Adrenal gland (tissue), 12 donors: Measurements from ENCODE around the gene F5. TPM values are rescaled to one million over a fixed set of nuclear protein-coding genes. Genes with fewer than 3 reads are reported as not detected.

Experiments
- DNase-seq, 7 donors: peaks; one replicate each; pipeline ENCODE4 v3.0.0-alpha.2; 2019 to 2020
- H3K27ac ChIP-seq, 5 donors: fragments of 200-600 bp; sonication (generic) in 4 of 5; 1 replicate in 3 of 5; 2 replicates in 2 of 5; pipeline versions ENCODE4 v1.5.1 to v1.8.0; 2016 to 2020; ENCODE audit warnings: mild to moderate bottlenecking in 1 of 5
- H3K27me3 ChIP-seq: fragments of 200-600 bp; 2 replicates; pipeline ENCODE4 v1.8.0; 2021
- H3K36me3 ChIP-seq, 2 donors: fragments of 200-600 bp; replicated peaks in 1 of 2; 1 replicate in 1 of 2; 2 replicates in 1 of 2; pipeline versions ENCODE4 v1.5.1 to v1.8.0; 2018 to 2022
- H3K4me1 ChIP-seq, 2 donors: fragments of 200-600 bp; replicated peaks in 1 of 2; 1 replicate in 1 of 2; 2 replicates in 1 of 2; pipeline versions ENCODE4 v1.5.1 to v1.8.0; 2018 to 2021
- H3K4me3 ChIP-seq, 4 donors: fragments of 200-600 bp; sonication (generic) in 3 of 4; one replicate each; pipeline ENCODE4 v1.5.1; 2016 to 2018
- H3K9me3 ChIP-seq, 3 donors: fragments of 200-600 bp; sonication (generic) in 1 of 3; replicated peaks in 1 of 3; 1 replicate in 2 of 3; 2 replicates in 1 of 3; pipeline versions ENCODE4 v1.5.1 to v1.8.0; 2016 to 2021
- POLR2A ChIP-seq, 2 donors: fragments of 450-650 bp; IDR thresholded peaks; one replicate each; pipeline ENCODE4 v1.6.1; 2017; ENCODE audit warnings: antibody characterized with exemption in 2 of 2, mild to moderate bottlenecking in 2 of 2, moderate library complexity in 1 of 2
- WGBS, 4 donors: extraction: QIAGEN DNeasy Blood & Tissue Kit in 2 of 4; methylation state at CpG; one replicate each; pipeline versions ENCODE4 v1.1.5 to v1.1.7; 2013 to 2017; 5-methylcytosine and 5-hydroxymethylcytosine counted together
- intact Hi-C, 2 donors: fragments of 100-400 bp; cut with DNase I; formaldehyde crosslinking; loops; one replicate each; pipeline versions ENCODE4 v1.14.1 to v1.15.0; 2022 to 2023
- polyA plus RNA-seq, 3 donors: library from polyadenylated mRNA; stranded (reverse); fragments of 200-250 nt in 2 of 3; fragments of 350-450 nt in 1 of 3; fragmentation: Illumina TruSeq in 1 of 3; extraction: RNeasy Lipid Tissue Mini Kit (QIAGEN cat#74804) in 1 of 3; gene quantifications; one replicate each; pipeline ENCODE4 v1.2.3, GENCODE V29; 2013 to 2014
- total RNA-seq, 9 donors: library from RNA; depleted of rRNA in 4 of 9; stranded (reverse); fragments of >200 nt in 4 of 9; fragments of 120-200 nt in 1 of 9; fragmentation: NEBNext Ultra II Directional in 1 of 9; extraction: Animal tissue kit (Norgen Biotek cat#: 25700) in 1 of 9; gene quantifications; one replicate each; pipeline versions ENCODE4 v1.1.0 to v1.2.4, GENCODE V29; 2013 to 2023
- TF ChIP-seq, protein P1 (sequence below), 6 experiments: fragments of 450-650 bp in 4 of 6; fragments of 200-600 bp in 2 of 6; sonication (generic) in 1 of 6; IDR thresholded peaks; 1 replicate in 5 of 6; 2 replicates in 1 of 6; pipeline versions ENCODE4 v1.5.1 to v1.8.0; 2016 to 2021; ENCODE audit warnings: antibody characterized with exemption in 6 of 6, mild to moderate bottlenecking in 2 of 6, moderate library complexity in 1 of 6
- donor health status: healthy with polysubstance abuse.
- donor health status: Bipolar disorder and iron deficiency.
- donor health status: DM: yes; HTN: yes; CAD: no.
- donor health status: DM: no; HTN: no; CAD: no.
- donor health status: DM: no; HTN: no; CAD: no.
- donor health status: DM: yes; HTN: yes; CAD: no.

Gene F5
- total and polyA plus RNA-seq, 12 donors = under 0.01 to 0.88 (median 0.14) TPM; not detected in 4

DNA sequence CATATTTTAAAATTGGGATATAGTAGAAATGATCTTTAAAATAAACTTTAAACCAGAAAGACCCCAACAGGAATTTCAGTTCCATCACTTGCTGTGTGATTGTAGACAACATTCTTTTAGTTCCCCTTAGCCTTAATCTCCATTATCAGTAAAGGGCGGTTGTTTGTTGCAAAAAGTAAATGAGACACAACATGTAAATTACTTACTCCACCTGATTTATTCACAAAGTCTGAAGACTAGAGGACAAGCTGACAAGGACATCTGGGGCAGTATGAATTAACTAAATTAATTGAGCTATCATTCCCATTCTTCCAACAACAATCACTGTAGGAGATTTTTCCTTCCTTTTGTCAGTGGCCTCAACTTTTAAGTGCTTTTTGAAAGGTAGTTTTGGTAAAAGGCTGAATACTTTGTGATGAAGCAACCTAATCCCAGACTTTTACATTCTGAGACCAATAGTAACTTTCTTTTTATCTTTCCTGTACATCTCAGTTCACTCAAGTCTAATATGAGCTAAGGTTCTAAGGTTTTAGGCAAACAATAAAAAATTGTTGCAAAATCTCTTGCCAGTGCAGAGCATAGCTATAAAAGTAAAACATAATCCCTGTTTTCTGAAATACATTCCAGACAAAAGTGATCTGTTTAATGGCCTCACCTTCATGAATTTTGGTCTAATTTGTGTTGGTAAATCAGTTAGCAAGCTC, 106.8 kb downstream of the F5 start:
- WGBS, 4 donors = 45 to 71% (median 57%) methylated on average over 1 of the region's 1 CpG
- no peak overlapping the region for H3K27ac ChIP-seq
- H3K36me3 ChIP-seq = peaks cover 0 to 5% of the 10 kb centered on the region in 2 donors
- intact Hi-C loops = no loop called here
- no peak overlapping the region for H3K4me3 ChIP-seq
- no peak for DNase-seq
- H3K4me1 ChIP-seq = peaks cover 22 to 38% of the 10 kb centered on the region in 2 donors
- TF ChIP-seq POLR2A (IDR thresholded peaks at IDR 0.05) = no peak
- TF ChIP-seq, protein P1, sequence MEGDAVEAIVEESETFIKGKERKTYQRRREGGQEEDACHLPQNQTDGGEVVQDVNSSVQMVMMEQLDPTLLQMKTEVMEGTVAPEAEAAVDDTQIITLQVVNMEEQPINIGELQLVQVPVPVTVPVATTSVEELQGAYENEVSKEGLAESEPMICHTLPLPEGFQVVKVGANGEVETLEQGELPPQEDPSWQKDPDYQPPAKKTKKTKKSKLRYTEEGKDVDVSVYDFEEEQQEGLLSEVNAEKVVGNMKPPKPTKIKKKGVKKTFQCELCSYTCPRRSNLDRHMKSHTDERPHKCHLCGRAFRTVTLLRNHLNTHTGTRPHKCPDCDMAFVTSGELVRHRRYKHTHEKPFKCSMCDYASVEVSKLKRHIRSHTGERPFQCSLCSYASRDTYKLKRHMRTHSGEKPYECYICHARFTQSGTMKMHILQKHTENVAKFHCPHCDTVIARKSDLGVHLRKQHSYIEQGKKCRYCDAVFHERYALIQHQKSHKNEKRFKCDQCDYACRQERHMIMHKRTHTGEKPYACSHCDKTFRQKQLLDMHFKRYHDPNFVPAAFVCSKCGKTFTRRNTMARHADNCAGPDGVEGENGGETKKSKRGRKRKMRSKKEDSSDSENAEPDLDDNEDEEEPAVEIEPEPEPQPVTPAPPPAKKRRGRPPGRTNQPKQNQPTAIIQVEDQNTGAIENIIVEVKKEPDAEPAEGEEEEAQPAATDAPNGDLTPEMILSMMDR (IDR thresholded peaks at IDR 0.05) = no peak
- H3K27me3 ChIP-seq = no peaks in the 10 kb centered on the region
- H3K9me3 ChIP-seq = no peaks in the 10 kb centered on the region

DNA sequence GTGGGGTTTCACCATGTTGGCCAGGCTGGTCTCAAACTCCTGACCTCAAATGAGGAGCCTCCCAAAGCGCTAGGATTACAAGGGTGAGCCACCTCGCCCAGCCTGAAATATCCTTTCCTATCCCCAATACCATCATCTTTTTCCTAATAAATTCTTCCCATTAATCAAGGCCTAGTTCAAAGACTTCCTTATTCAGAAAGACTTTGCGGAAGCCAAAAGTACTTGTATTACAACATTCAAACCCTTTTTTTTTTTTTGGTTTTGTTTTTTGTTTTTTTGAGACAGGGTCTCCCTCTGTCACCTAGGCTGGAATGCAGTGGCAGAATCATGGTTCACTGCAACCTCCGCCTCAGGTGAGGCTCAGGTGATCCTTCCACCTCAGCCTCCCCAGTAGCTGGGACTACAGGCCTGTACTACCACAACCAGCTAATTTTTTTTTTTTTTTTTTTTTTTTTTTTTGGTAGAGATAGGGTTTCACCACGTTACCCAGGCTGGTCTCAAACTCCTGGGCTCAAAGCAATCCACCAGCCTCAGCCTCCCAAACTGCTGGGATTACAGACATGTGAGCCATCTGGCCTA, 108.1 kb downstream of the F5 start:
- no peaks in the 10 kb centered on the region for H3K9me3 ChIP-seq
- peaks cover 18 to 26% of the 10 kb centered on the region in 2 donors for H3K4me1 ChIP-seq
- H3K27me3 ChIP-seq = no peaks in the 10 kb centered on the region
- no peak overlapping the region for H3K27ac ChIP-seq
- intact Hi-C loops = no loop called here
- H3K36me3 ChIP-seq = peaks cover 0 to 5% of the 10 kb centered on the region in 2 donors
- no peak overlapping the region for H3K4me3 ChIP-seq
- 89 to 92% (median 91%) methylated on average over 5 of the region's 5 CpGs for WGBS, 4 donors
- no peak for DNase-seq
- no peak for TF ChIP-seq POLR2A (IDR thresholded peaks at IDR 0.05)
- TF ChIP-seq, protein P1 (IDR thresholded peaks at IDR 0.05) = no peak

DNA sequence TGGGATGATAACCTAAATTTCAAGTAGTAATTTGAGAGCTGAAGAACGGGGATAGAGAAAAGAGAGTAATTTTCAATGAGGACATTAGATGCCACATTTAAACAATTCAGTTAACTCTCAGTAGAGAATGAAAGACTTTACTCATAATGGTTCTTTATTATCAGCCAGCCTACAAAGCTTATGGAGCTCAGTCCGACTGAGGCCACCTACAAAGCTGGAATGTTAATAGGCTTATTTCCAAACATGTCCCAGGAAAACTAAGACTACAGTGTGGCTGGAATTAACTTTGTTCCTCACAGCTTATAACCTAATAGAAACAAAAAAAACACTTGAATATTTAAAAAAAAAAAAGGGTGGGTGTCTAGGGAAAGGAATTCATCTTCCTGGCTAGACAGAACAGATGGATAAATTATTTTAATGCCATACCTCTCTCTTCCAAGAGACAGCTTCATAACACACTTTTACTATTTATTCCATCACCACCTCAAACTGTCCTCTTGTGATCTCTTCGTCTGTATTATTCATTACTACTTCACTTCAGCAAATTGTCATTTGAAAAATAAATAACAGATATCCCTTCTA, 110.4 kb downstream of the F5 start:
- peaks cover 0 to 5% of the 10 kb centered on the region in 2 donors for H3K36me3 ChIP-seq
- 87 to 93% (median 90%) methylated on average over 3 of the region's 3 CpGs for WGBS, 4 donors
- H3K9me3 ChIP-seq = no peaks in the 10 kb centered on the region
- H3K27ac ChIP-seq = no peak overlapping the region
- H3K27me3 ChIP-seq = no peaks in the 10 kb centered on the region
- no peak for DNase-seq
- H3K4me1 ChIP-seq = peaks cover 11 to 21% of the 10 kb centered on the region in 2 donors
- intact Hi-C loops = no loop called here
- no peak overlapping the region for H3K4me3 ChIP-seq
- no peak for TF ChIP-seq POLR2A (IDR thresholded peaks at IDR 0.05)
- TF ChIP-seq, protein P1 (IDR thresholded peaks at IDR 0.05) = no peak

DNA sequence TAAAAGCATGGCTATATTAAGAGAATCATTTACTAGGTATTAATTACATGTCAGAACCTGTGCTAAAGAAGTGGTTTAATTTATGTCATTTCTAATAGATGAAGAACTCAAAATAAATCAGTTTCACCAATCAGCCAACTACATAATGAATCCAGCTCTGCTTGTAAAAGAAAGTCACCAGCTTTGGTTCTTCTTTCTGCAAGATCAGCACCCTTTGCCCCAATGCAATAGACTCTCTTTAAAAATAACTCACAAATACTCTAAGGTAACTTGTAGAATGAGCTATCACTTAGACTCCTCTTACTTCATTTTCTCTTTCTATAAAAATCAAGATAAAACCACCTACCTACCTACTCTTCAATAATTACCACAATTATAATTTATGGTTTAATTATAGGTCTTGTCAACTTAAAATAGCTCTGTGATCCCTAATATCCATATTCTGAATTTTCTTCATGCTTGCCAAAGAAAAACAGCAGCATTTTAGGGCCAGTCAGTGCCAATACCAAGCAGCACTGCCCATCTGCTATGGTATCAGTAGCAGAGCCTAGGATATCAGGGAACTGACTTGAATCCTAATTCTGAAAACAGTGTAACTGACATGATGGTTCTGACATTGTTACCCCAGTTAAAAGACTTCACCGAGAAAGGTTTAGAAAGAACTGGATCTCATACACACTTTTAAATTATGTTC, 111.8 kb downstream of the F5 start:
- 80 to 96% (median 89%) methylated on average over 1 of the region's 1 CpG for WGBS, 4 donors
- H3K9me3 ChIP-seq = no peaks in the 10 kb centered on the region
- no peak for DNase-seq
- H3K27me3 ChIP-seq = no peaks in the 10 kb centered on the region
- H3K27ac ChIP-seq = no peak overlapping the region
- intact Hi-C loops = no loop called here
- no peak overlapping the region for H3K4me3 ChIP-seq
- H3K36me3 ChIP-seq = peaks cover 0 to 5% of the 10 kb centered on the region in 2 donors
- H3K4me1 ChIP-seq = peaks cover 4 to 12% of the 10 kb centered on the region in 2 donors
- no peak for TF ChIP-seq POLR2A (IDR thresholded peaks at IDR 0.05)
- TF ChIP-seq, protein P1 (IDR thresholded peaks at IDR 0.05) = no peak
